Left lung (tissue), 10 donors: ENCODE results near the gene CAD. TPM values are rescaled to one million over a fixed set of nuclear protein-coding genes. Genes with fewer than 3 reads are reported as not detected.

Source experiments
- ATAC-seq: fragments of 200-7000 bp; cut with Tn5 transposase; one replicate; pipeline ENCODE4 v1.9.1; 2020; ENCODE audit warnings: moderate library complexity
- DNase-seq, 4 donors: peaks; one replicate each; pipeline ENCODE4 v3.0.0-alpha.2; 2013 to 2020
- H3K27ac ChIP-seq, 2 donors: fragments of 200-600 bp; sonication (generic) in 1 of 2; one replicate each; pipeline versions ENCODE4 v1.5.0 to v1.8.0; 2020 to 2021
- H3K27me3 ChIP-seq, 2 donors: fragments of 200-600 bp; sonication (generic) in 1 of 2; one replicate each; pipeline versions ENCODE4 v1.5.0 to v1.8.0; 2020 to 2021
- H3K36me3 ChIP-seq, 2 donors: fragments of 200-600 bp; sonication (generic) in 1 of 2; one replicate each; pipeline versions ENCODE4 v1.5.0 to v1.8.0; 2020 to 2021
- H3K4me1 ChIP-seq, 2 donors: fragments of 200-600 bp; one replicate each; pipeline ENCODE4 v1.8.0; 2021
- H3K4me3 ChIP-seq, 2 donors: fragments of 200-600 bp; sonication (generic) in 1 of 2; one replicate each; pipeline versions ENCODE4 v1.5.0 to v1.8.0; 2020 to 2021; ENCODE audit warnings: mild to moderate bottlenecking in 1 of 2
- H3K9me3 ChIP-seq, 2 donors: fragments of 200-600 bp; sonication (generic) in 1 of 2; one replicate each; pipeline versions ENCODE4 v1.5.0 to v1.8.0; 2020 to 2021
- CTCF ChIP-seq, 2 donors: fragments of 200-600 bp; sonication (generic) in 1 of 2; IDR thresholded peaks; one replicate each; pipeline versions ENCODE4 v1.5.0 to v1.8.0; 2021; ENCODE audit warnings: antibody characterized with exemption in 2 of 2
- intact Hi-C, 2 donors: fragments of 100-400 bp; cut with DNase I; formaldehyde crosslinking; loops; one replicate each; pipeline versions ENCODE4 v1.11.2 to v1.14.2; 2022
- polyA plus RNA-seq, 6 donors: library from polyadenylated mRNA; unstranded; fragments of 120-200 nt; gene quantifications; one replicate each; pipeline ENCODE4 v1.2.1, GENCODE V29; 2013; ENCODE audit not compliant: insufficient read length in 6 of 6
- total RNA-seq, 2 donors: library from RNA; stranded (reverse); fragmentation: NEBNext Ultra II Directional; extraction: Animal tissue kit (Norgen Biotek cat#: 25700); gene quantifications; one replicate each; pipeline ENCODE4 v1.2.1, GENCODE V29; 2021
- donor health status: DM: no; HTN: yes; CAD: no.
- donor health status: DM: no; HTN: no; CAD: no.

The CAD gene
- total and polyA plus RNA-seq, 8 donors: 31.1 to 52.8 (median 44.9) TPM

- TF ChIP-seq CTCF (IDR thresholded peaks at IDR 0.05): no peak
- no peak for ATAC-seq
- Histone ChIP-seq H3K4me1 (no peaks in the 10 kb centered on the region), H3K27ac (no peak overlapping the region), H3K9me3 (no peaks in the 10 kb centered on the region), H3K4me3 (no peak overlapping the region), H3K36me3 (peaks cover 0 to 50% of the 10 kb centered on the region in 2 donors), H3K27me3 (no peaks in the 10 kb centered on the region)
- DNase-seq: no peak
- intact Hi-C loops: no loop called here
Measured at GRCh38 chr2:27199241-27199640, 17.9 kb upstream of the CAD start.

GRCh38 chr2:27201675-27202074 lies 15.5 kb upstream of the CAD start:
- Histone ChIP-seq H3K36me3 (peaks cover 0 to 75% of the 10 kb centered on the region in 2 donors), H3K27me3 (no peaks in the 10 kb centered on the region), H3K4me1 (no peaks in the 10 kb centered on the region), H3K27ac (no peak overlapping the region), H3K9me3 (no peaks in the 10 kb centered on the region), H3K4me3 (no peak overlapping the region)
- intact Hi-C loops: loop anchor here in 1 of 2 donors (10.0 kb wide), 1 partner anchor 107 kb away; no protein-coding TSS in a partner anchor
- ATAC-seq (no peak), DNase-seq (no peak)
- TF ChIP-seq CTCF (IDR thresholded peaks at IDR 0.05): no peak

- H3K27me3 ChIP-seq: no peaks in the 10 kb centered on the region
- H3K9me3 ChIP-seq: no peaks in the 10 kb centered on the region
- peaks cover 0 to 86% of the 10 kb centered on the region in 2 donors for H3K36me3 ChIP-seq
- DNase-seq (no peak), ATAC-seq (no peak)
- H3K4me3 ChIP-seq: no peak overlapping the region
- no peak for TF ChIP-seq CTCF (IDR thresholded peaks at IDR 0.05)
- intact Hi-C loops: loop anchor here in 1 of 2 donors (10.0 kb wide), 1 partner anchor 108 kb away; no protein-coding TSS in a partner anchor
- H3K27ac ChIP-seq: no peak overlapping the region
- H3K4me1 ChIP-seq: no peaks in the 10 kb centered on the region
Measured at GRCh38 chr2:27202854-27203253, 14.3 kb upstream of the CAD start.

GRCh38 chr2:27203741-27204140 lies 13.4 kb upstream of the CAD start:
- no peak for TF ChIP-seq CTCF (IDR thresholded peaks at IDR 0.05)
- H3K36me3 ChIP-seq: peaks cover 0 to 95% of the 10 kb centered on the region in 2 donors
- intact Hi-C loops: loop anchor here in 1 of 2 donors (10.0 kb wide), 1 partner anchor 109 kb away; no protein-coding TSS in a partner anchor

GRCh38 chr2:27204566-27204965 lies 12.6 kb upstream of the CAD start:
- no peak overlapping the region for H3K27ac ChIP-seq
- H3K4me1 ChIP-seq: no peaks in the 10 kb centered on the region
- H3K36me3 ChIP-seq: peaks cover 0 to 99% of the 10 kb centered on the region in 2 donors
- no peak for DNase-seq
- no peak for ATAC-seq
- no peaks in the 10 kb centered on the region for H3K9me3 ChIP-seq
- H3K4me3 ChIP-seq: no peak overlapping the region
- intact Hi-C loops: loop anchor here in 1 of 2 donors (10.0 kb wide), 1 partner anchor 110 kb away; no protein-coding TSS in a partner anchor
- H3K27me3 ChIP-seq: no peaks in the 10 kb centered on the region
- no peak for TF ChIP-seq CTCF (IDR thresholded peaks at IDR 0.05)

More at GRCh38 chr2:27203741-27204140, 13.4 kb upstream of the CAD start:
- H3K4me1 ChIP-seq: no peaks in the 10 kb centered on the region
- no peak for DNase-seq
- H3K4me3 ChIP-seq: no peak overlapping the region
- no peaks in the 10 kb centered on the region for H3K27me3 ChIP-seq
- H3K27ac ChIP-seq: no peak overlapping the region
- ATAC-seq: no peak
- H3K9me3 ChIP-seq: no peaks in the 10 kb centered on the region
